ENCODE results near the gene ROPN1L.
"Not testable (repeated sequence)": the region's sequence is repeated elsewhere in the genome, so short reads cannot be mapped to it uniquely, and the experiment has no call there.

The ROPN1L gene

DNA sequence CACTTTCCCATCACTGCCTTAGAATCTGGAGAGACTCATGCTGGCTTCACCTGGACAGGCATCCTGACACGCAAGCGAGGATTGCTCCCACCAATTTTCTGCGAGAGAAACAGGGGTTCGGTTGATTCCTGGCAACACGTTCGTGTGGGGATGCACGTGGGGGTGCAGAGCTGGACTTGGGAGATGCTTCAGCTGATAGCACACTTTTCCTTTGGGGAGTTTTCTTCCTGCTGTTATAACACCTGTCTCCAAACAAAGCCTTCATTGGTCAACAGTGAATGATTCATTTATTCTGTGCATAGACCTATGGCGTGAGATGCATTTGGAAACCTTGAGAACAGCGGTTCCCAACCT is 50.0 kb downstream of the ROPN1L start:
- ChIA-PET POLR2A (no interaction called here), CTCF (interaction anchor here (0.8 to 1.1 kb wide), 2 partner anchors 9 to 38 kb away, joined by 3 read pairs; no protein-coding TSS in a partner anchor)
- DNase-seq (ENCODE audit: extremely low spot score): no peak
- TF ChIP-seq, protein P1, sequence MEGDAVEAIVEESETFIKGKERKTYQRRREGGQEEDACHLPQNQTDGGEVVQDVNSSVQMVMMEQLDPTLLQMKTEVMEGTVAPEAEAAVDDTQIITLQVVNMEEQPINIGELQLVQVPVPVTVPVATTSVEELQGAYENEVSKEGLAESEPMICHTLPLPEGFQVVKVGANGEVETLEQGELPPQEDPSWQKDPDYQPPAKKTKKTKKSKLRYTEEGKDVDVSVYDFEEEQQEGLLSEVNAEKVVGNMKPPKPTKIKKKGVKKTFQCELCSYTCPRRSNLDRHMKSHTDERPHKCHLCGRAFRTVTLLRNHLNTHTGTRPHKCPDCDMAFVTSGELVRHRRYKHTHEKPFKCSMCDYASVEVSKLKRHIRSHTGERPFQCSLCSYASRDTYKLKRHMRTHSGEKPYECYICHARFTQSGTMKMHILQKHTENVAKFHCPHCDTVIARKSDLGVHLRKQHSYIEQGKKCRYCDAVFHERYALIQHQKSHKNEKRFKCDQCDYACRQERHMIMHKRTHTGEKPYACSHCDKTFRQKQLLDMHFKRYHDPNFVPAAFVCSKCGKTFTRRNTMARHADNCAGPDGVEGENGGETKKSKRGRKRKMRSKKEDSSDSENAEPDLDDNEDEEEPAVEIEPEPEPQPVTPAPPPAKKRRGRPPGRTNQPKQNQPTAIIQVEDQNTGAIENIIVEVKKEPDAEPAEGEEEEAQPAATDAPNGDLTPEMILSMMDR (IDR thresholded peaks at IDR 0.05; ENCODE audit: control extremely low read depth, extremely low read depth, low read depth, missing control alignments): no peak

DNA sequence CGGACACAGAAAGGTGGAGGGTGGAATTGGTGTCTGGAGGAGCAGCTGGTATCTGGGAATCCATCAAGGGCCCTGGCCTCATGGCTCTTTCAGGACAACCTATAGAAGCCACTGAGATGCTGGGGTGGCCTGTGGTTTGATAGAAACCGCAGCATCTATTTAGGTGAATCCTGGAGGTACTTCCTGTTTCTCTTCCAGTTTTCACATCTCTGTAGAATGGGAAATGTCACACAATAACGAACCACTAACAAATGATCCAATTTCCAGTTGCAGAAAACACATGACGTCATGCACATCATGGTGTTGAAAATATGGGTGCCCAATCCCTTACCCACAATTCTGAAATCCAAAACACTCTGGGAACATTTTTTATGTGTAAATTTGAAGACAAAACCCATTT is 52.2 kb downstream of the ROPN1L start:
- CTCF ChIA-PET: no interaction called here
- POLR2A ChIA-PET: no interaction called here
- no peak for DNase-seq (ENCODE audit: extremely low spot score)
- TF ChIP-seq, protein P1 (IDR thresholded peaks at IDR 0.05; ENCODE audit: control extremely low read depth, extremely low read depth, low read depth, missing control alignments): no peak

DNA sequence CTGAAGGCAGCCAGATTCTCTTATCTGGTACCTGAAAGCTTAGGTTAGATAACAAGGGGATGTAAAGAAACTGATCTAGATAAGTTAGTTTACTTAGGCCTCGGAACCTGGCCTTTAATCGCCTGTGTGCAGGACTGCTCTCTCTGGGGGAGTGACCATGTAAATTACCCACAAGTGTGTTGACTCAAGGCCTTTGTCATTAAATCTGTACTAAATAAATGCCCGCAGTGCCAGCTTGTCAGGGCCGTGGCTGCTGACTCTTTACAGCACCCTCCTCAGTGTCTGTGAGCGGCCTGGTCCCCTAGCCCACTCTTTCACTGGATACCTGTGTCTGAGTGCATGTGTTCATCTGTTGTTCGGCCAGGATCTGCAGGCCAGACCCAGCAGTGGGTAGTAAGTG is 52.8 kb downstream of the ROPN1L start:
- DNase-seq (ENCODE audit: extremely low spot score); POLR2A ChIA-PET; CTCF ChIA-PET: not testable (repeated sequence)

DNA sequence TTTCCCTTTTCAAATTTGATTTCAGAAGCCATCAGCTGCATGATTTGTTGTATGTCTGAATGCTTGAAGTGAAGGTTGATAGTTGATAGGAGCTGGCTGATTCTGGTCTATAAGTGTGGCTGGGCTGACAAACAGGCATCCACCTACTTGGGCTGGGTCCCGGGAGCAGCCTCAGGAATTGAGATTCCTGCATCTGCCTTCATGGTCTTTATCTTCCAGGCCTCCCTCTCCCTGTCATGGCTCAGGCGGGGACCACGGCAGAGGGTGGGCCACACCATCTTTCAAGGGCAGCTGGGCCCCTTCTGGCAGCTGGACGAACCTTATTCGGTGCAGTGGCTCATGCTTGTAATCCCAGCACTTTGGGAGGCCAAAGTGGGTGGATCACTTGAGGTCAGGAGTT is 55.9 kb downstream of the ROPN1L start:
- POLR2A ChIA-PET: no interaction called here
- CTCF ChIA-PET: interaction anchor here (1.2 to 1.6 kb wide), 2 partner anchors 10 to 23 kb away, joined by 3 to 5 read pairs; no protein-coding TSS in a partner anchor
- TF ChIP-seq, protein P1 (IDR thresholded peaks at IDR 0.05; ENCODE audit: control extremely low read depth, extremely low read depth, low read depth, missing control alignments): no peak
- no peak for DNase-seq (ENCODE audit: extremely low spot score)

DNA sequence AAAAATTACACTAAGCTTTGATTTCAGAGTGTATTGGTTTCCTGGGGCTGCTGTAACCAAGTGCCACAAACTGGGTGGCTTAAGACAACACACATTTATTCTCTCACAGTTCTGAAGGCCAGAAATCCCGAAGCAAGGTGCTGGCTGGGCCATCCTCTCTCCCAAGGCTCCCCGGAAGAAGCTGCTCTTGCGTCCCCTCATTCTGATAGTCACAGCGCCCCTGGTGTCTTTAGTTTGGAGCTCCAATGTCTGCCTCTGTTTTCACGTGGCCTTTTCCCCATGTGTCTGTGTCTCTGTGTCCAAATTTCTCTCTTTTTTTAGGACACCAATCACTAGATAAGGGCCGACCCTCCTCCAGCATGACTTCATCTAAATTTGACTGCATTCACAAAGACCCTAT is 56.7 kb downstream of the ROPN1L start:
- ChIA-PET CTCF (interaction anchor here (0.8 to 1.7 kb wide), 4 partner anchors 9 to 191 kb away, joined by 3 to 5 read pairs (median 4); no protein-coding TSS in a partner anchor), POLR2A (no interaction called here)
- no peak for DNase-seq (ENCODE audit: extremely low spot score)
- TF ChIP-seq, protein P1 (IDR thresholded peaks at IDR 0.05; ENCODE audit: control extremely low read depth, extremely low read depth, low read depth, missing control alignments): no peak

DNA sequence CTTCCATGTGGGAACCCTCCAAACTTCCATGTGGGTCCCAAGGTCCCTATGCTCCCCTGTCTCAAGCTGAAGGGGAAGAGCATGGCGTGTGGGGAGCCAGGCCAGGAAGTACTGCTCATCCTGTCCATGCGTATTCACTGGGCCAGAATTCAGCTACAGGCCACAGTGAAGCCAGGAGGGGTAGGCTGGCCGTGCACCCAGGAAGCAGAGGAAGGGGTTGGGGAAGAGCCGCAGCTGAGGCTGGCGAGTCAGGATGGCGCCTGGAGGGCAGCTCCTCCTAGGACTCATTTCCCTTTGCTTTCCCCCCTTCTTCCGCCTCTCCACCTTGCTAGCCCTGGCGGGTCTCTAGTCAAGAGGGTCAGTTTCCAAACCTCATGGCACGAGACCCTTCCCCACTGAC is 57.4 kb downstream of the ROPN1L start:
- POLR2A ChIA-PET: no interaction called here
- CTCF ChIA-PET: interaction anchor here (0.8 to 1.7 kb wide), 3 partner anchors 10 to 190 kb away, joined by 3 to 5 read pairs (median 4); no protein-coding TSS in a partner anchor
- TF ChIP-seq, protein P1 (IDR thresholded peaks at IDR 0.05; ENCODE audit: control extremely low read depth, extremely low read depth, low read depth, missing control alignments): no peak

DNA sequence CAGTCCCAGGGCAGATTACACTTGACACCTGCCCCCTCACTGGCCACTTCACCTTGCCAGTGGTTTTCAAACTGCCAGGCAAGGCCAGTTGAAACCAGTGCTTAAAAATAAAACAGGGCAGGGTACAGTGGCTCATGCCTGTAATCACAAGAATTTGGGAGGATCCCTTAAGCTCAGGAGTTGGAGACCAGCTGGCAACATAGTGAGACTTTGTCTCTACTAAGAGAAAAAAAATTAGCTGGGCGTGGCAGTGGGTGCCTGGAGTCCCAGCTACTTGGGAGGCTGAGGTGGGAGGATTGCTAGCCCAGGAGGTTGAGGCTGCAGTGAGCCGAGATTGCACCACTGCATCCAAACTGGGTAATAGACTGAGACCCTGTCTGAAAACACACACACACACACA is 58.1 kb downstream of the ROPN1L start:
- CTCF ChIA-PET: interaction anchor here (0.6 to 1.7 kb wide), 2 partner anchors 190 to 1214 kb away, joined by 3 to 4 read pairs; no protein-coding TSS in a partner anchor
- TF ChIP-seq, protein P1 (IDR thresholded peaks at IDR 0.05; ENCODE audit: control extremely low read depth, extremely low read depth, low read depth, missing control alignments): no peak
- DNase-seq (ENCODE audit: extremely low spot score): no peak
- POLR2A ChIA-PET: no interaction called here

More for the DNA sequence above, 57.4 kb downstream of the ROPN1L start:
- no peak for DNase-seq (ENCODE audit: extremely low spot score)
